Measurements from ENCODE around the gene ARHGEF2. TPM values are rescaled to one million over a fixed set of nuclear protein-coding genes. Genes with fewer than 3 reads are reported as not detected.

Gene ARHGEF2
- total and polyA plus RNA-seq, 2 of the 13 experiments (the other 11 are each of a cell fraction or from before 2014, with no cell fraction given): 16.1 to 32.1 TPM

GRCh38 chr1:155940482-155940992 is 37.8 kb downstream of the ARHGEF2 start (continued):
- TF ChIP-seq IKZF5 (CRISPR knock-in tag; IDR thresholded peaks at IDR 0.05) (peak; percentile 64; the same call in 1 of the 2 replicates), ARID4A (CRISPR knock-in tag; IDR thresholded peaks at IDR 0.05; ENCODE audit: borderline replicate concordance) (peak; percentile 46; the same call in 1 of the 2 replicates), ZNF318 (CRISPR knock-in tag; IDR thresholded peaks at IDR 0.05) (no peak), SIX1 (CRISPR knock-in tag; IDR thresholded peaks at IDR 0.05; ENCODE audit: borderline replicate concordance) (no peak), ZNF121 (CRISPR knock-in tag; IDR thresholded peaks at IDR 0.05) (no peak), ASH2L (IDR thresholded peaks at IDR 0.05; ENCODE audit: insufficient read length, low read depth, low read length) (peak; percentile 31), RCOR2 (CRISPR knock-in tag; IDR thresholded peaks at IDR 0.05) (0 out of 2 replicates have a peak, but pooled peaks have one; percentile 26), KAT8 (CRISPR knock-in tag; IDR thresholded peaks at IDR 0.05) (peak; percentile 83), ISL2 (CRISPR knock-in tag; IDR thresholded peaks at IDR 0.05) (0 out of 2 replicates have a peak, but pooled peaks have one; percentile 10), STAG1 (CRISPR knock-in tag; IDR thresholded peaks at IDR 0.05) (no peak), SMARCC2 (IDR thresholded peaks at IDR 0.05) (no peak), E2F5 (CRISPR knock-in tag; conservative IDR thresholded peaks at IDR 0.05) (no peak), ZBTB42 (CRISPR knock-in tag; IDR thresholded peaks at IDR 0.05) (no peak), NCOR1 (IDR thresholded peaks at IDR 0.05; ENCODE audit: borderline replicate concordance, low read length) (no peak)

All from HepG2 (cell line).